Measurements from ENCODE around the gene DMGDH.
"Not testable (repeated sequence)": the region's sequence is repeated elsewhere in the genome, so short reads cannot be mapped to it uniquely, and the experiment has no call there.

DMGDH gene

GRCh38 chr5:79011219-79011836 lies 58.1 kb downstream of the DMGDH start:
- DNase-seq (ENCODE audit: low spot score), result no peak

DNA sequence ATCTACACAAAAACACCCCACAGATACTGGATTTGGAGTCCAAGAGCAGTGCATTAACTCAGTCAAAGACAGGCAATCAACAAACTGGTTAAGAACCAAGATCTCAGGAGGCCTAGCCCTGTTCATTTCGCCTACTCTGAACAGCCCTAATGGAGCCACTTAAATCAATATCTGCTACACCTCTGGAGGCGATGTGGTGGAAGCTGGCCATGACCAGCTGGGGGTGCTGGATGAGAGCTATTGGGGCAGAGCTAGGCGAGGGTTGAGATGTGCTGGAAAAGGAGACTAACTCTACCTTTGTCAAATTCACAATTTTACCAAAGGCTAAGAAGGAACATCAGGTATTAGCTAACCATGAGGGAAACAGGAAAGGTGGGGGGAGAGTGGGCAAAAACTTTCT lies 61.1 kb downstream of the DMGDH start:
- DNase-seq (ENCODE audit: low spot score), result no peak

DNA sequence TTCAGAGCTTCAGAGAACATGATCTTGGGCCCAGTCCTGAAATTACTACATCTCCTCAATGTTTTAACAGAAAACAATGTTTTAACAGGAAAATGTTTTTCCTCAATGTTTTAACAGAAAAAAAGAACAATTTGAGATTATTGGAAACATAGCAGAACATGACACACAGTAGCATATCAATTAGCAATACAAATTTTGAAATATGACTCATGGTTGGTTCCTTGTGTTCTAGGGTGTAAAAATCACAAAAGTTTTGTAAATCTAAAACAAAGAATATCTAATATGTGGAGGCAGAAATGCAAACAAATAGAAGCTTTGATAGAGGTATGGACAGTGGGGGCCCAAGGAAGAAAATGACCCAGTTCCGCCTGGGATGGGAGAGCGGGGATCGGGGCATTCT lies 61.6 kb downstream of the DMGDH start:
- no peak for DNase-seq (ENCODE audit: low spot score)

- no peak for DNase-seq (ENCODE audit: low spot score)
Measured at GRCh38 chr5:79005936-79006631, 63.4 kb downstream of the DMGDH start.

DNA sequence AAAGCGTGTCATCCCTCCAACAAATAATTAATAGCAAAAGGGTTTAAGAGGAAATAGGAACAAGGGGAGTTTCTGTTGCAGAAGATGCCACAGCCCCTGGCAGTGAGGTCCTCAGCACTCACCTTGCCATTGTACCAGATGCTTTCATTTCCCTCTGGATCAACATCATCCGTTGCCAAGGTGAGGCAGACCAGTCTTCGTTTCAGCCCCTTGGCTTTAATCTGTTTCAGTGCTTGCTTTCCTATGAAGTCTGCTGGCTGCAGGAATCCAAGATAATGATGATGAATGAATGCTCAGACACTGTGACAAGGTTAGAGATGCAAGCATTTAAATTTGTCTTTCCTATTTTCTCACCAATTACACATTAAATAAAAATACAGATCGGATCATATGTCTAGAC lies 64.3 kb downstream of the DMGDH start:
- no peak for DNase-seq (ENCODE audit: low spot score)

- no peak for DNase-seq (ENCODE audit: low spot score)
Measured at GRCh38 chr5:79002374-79002773, 67.1 kb downstream of the DMGDH start.

GRCh38 chr5:79001471-79001870 lies 68.0 kb downstream of the DMGDH start:
- no peak for DNase-seq (ENCODE audit: low spot score)

DNA sequence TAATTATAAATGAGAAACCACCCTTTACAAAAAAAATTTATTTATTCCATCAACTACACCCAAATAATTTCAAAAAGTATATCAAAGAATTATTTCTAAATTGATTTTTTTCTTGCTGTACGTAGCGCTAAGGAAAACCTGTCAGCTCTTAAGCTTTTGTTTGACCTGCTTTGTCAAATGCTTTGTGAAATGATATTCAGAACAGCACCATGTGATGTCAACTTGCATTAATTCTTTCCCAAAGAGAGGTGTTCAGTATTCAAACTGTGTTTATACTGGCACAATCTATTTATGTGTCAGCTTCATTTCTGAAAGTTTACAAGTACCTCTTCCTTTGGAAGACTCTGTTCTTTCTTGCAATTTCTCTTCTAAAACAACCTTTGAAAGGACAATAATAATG lies 72.4 kb downstream of the DMGDH start:
- no peak for DNase-seq (ENCODE audit: low spot score)

GRCh38 chr5:78995521-78996007 lies 73.9 kb downstream of the DMGDH start:
- DNase-seq (ENCODE audit: low spot score), result no peak

- no peak for DNase-seq (ENCODE audit: low spot score)
Measured at GRCh38 chr5:78993165-78993564, 76.3 kb downstream of the DMGDH start.

- no peak for DNase-seq (ENCODE audit: low spot score)
Measured at GRCh38 chr5:78992146-78992545, 77.3 kb downstream of the DMGDH start.

GRCh38 chr5:78989080-78989479 lies 80.4 kb downstream of the DMGDH start:
- DNase-seq (ENCODE audit: low spot score), result no peak

GRCh38 chr5:78985725-78986223 lies 83.7 kb downstream of the DMGDH start:
- peak; percentile 49 for DNase-seq (ENCODE audit: low spot score)

DNA sequence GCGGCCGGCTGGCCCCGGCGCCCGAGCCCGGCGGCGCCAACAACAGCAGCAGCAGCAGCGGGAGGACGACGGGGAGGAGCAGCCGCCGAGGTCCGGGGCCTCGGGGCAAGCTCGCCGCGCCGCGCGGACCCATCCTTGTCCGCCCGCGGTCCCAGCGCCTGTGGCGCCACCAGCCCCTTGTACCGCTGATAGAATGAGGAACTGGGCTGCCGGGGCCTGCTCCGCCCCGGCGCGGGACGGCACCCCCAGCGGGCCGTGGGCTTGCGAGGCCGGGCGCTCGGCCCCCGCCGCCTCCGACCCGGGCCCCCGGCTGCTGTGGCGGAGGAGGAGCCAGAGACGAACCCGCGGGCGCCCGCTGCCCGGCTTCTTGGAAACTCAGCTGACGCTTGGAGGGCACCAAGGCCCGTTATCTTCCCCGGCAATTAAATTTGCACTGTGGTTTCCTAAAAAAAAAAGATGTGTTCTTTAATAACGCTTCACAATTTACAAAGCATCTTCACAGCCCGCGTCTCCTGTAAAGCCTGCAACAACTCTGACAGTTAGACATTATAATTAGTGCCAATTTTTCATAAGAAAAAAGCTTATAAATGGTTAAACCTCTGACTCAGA lies 84.3 kb downstream of the DMGDH start, which contains the start of gene ARSB:
ARSB (minus strand) TSS at position 195 of the 609 bp plus-strand sequence; CDS start at position 133, 62 bp downstream.
- DNase-seq (ENCODE audit: low spot score), result no peak

GRCh38 chr5:78984439-78985115 lies 84.9 kb downstream of the DMGDH start:
- DNase-seq (ENCODE audit: low spot score), result peak; percentile 72

DNA sequence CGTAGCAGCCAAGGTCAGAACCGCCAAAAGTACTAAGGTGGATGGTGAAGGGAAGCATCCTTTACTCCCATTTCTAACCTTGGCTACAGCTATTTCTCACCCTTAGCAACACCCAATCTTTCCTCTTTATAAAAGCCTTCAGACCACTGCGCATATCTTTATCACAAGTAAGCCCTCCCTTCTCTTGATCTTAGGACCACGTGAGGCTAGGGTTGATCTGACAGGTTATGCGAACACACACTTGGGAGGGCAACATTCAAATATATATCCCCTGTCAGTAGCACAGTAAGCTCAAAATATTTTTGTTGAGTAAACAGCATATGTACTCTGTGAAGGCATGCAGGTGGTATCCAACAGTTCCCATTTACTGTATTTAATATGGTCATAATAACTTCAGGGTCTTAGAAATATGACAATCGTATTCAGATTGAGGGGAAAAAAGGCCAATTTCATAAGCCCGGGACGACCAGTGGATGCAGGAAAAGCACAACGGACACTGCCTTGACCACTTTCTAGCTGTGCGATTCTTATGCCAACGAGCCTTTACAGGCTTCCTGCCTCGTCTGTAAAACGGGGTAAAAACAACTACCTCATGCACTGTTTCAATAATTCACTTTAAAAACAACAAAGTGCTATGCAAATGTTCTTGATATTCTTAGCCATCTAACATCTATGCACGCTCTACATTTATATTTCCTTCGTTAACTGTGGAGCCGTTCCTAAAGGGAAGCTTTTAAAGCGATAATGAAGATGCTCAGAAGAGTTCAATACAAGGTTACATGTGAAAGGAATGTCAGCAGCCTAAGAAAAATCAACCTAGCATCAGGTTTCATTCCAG lies 85.7 kb downstream of the DMGDH start:
- peak; percentile 34 for DNase-seq (ENCODE audit: low spot score)

DNA sequence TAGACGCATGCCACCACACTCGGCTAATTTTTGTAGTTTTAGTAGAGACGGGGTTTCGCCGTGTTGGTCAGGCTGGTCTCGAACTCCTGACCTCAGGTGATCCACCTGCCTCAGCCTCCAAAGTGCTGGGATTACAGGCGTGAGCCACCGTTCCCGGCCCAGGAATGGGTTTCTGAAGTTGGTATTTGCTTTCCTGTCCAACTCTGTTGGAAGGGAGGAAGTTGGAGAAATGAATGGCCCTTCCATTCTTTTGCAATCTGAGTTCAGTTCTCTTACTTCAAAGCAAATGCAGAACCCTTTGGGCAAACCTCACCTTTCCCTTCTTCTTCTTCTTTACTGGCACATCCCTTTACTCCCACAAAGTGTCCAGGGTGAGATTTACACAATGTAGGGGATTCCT lies 86.3 kb downstream of the DMGDH start:
- DNase-seq (ENCODE audit: low spot score), result not testable (repeated sequence)

DNA sequence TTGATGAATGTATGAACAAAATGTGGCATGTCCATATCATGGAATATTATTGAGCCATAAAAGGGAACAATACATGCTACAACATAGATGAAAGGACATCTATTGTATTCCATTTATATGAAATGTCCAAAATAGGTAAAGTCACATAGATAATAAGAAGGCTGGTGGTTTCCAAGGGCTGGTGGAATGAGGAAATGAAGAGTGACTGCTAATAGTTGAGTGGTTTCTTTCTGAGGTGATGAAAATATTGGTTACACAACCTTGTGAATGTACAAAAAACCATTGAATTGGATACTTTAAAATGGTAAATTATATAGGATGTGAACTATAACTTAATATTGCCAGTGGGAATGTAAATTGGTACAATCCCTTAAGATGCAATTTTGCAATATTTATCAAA lies 89.6 kb downstream of the DMGDH start:
- DNase-seq (ENCODE audit: low spot score), result no peak

DNA sequence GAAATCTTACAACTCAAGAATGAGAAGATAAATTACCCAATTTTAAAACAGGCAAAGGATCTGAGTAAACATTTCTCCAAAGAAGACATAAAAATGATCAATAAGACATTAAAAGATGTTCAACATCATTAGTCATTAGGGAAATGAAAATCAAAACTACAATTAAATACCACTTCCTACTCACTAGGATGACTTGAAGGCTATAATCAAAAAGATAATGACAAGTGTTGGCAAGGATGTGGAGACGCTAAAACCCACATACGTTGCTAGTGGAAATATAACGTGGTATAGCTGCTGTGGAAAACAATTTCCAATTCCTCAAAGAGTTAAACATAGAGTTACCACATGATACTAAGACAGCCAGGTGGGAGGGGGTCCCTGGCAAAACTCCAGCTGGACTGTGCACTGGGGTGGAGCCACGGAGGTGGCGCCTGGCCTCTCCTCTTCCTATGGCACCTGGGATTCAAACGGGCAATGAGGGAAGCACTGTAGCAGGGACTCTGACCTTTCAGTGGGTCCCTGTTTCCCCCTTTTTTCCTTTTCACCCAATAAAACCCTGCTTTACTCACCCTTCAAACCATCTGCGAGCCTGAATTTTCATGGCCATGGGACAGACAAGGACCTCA lies 90.2 kb downstream of the DMGDH start:
- no peak for DNase-seq (ENCODE audit: low spot score)

DNA sequence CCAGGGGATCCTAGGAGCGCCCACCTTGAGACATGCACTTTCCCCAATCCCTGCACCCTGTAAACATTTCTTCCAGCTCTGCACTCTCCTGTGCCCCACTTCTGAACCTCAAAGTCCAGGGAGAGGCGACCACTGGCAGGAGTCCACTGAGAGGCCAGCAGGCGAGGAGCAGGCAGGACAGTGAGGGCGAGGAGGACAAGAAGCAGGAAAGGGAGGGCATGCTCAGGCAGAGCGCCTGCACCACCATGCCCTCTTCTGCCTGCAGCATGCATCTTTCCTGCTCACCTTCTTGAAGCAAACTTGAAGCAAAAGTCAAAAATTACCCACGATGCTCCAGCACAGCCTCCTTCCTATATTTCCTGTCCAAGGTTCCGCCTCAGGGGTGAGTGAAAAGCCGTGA lies 94.4 kb downstream of the DMGDH start:
- no peak for DNase-seq (ENCODE audit: low spot score)

DNA sequence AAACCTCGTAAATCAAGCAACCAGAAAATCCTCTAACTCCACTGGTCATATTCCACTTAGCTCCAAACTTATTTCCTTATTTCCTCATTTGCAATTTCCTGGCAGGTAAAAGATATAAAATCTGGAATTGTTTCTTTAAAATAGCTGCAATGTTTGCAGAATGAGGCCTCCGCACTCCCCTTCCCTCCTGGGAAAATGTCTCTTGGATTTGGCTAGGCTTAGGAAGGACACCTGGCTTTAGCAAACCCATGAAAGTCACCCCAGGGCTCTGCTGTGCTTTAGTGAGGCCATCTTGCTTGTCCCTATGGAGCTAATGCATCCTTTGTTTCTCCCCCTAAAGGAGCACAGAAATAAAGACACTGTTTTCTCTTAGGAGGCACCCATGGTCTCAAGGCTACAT lies 94.9 kb downstream of the DMGDH start:
- no peak for DNase-seq (ENCODE audit: low spot score)

Data from kidney capillary endothelial cell (primary cell).